GM18505 (cell line): ENCODE measurements around the gene EGFLAM.
"Not testable (repeated sequence)": the region's sequence is repeated elsewhere in the genome, so short reads cannot be mapped to it uniquely, and the experiment has no call there.

Experiments
- ATAC-seq: cut with Tn5 transposase; IDR thresholded peaks from one replicate; pipeline ENCODE4 v1.9.1; 2021; ENCODE audit not compliant: unreplicated experiment
- POLR2A ChIP-seq: IDR thresholded peaks from 4 replicates; pipeline ENCODE4 v1.6.1; 2011; ENCODE audit warnings: borderline replicate concordance; ENCODE audit not compliant: insufficient read depth, insufficient read length; ENCODE audit errors: extremely low read depth

EGFLAM gene

DNA sequence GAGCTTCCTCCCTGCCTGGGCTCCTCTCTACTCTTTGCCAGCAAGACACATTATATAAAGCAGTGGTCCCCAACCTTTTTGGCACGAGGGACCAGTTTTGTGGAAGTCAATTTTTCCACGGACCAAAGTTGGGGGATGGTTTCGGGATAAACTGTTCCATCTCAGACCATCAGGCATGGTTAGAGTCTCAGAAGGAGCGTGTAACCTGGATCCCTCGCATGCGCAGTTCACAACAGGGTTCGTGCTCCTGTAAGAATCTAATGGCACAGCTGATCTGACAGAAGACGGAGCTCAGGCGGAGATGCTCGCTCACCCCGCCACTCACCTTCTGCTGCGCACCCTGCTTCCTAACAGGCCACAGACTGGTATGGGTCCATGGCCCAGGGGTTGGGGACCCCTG is 155.3 kb downstream of the EGFLAM start:
- no peak for TF ChIP-seq POLR2A
- no peak for ATAC-seq

DNA sequence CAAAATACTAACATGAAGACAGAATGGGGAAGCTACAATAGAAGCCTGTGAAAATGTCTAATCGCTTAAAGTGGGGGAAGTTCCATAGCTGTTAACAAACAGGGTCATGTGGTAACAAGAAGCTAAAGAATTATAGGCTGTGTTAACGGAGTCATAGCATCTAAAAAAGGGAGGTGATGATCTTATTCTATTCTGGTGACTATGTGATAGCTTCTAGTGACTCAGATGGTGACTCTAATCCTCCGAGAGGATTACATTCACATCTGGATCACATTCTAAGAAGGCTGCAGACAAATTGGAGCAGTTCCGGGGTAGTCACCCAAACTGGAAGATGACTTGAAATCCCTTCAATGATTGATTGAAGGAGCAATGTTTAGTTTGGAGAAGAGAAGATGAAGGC is 156.0 kb downstream of the EGFLAM start:
- TF ChIP-seq POLR2A, result no peak
- ATAC-seq, result no peak

DNA sequence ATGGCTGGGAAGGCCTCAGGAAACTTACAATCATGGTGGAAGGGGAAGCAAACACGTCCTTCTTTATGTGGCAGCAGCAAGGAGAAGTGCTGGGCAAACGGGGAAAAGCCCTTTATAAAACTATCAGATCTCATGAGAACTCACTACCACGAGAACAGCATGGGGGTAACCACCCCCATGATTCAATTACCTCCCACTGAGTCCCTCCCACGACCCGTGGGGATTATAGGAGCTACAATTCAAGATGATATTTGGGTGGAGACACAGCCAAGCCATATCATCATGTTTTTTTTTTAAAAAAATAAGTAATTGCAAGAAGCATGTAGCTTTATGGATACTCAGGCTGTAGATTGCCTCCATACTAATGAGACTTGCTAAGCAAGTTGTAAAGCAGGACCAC is 157.4 kb downstream of the EGFLAM start:
- ATAC-seq, result not testable (repeated sequence)

DNA sequence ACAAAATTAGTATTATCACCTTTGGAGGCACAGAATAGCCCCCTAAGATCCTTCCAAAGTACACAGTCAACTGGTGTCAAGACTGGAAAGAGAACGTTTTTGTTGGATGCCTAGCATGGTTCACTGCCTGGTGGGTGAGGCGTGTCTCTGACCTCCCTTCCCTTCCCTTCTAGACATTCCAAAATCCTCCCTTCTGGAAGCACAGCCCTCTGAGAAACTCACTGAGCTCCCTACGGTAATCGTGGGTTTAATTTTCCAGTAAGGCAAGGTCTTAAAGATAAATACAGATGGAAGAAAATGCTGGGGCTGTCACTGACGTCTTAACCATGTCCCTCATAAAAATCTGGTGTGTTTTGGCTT is 159.3 kb downstream of the EGFLAM start:
- no peak for ATAC-seq
- no peak for TF ChIP-seq POLR2A

DNA sequence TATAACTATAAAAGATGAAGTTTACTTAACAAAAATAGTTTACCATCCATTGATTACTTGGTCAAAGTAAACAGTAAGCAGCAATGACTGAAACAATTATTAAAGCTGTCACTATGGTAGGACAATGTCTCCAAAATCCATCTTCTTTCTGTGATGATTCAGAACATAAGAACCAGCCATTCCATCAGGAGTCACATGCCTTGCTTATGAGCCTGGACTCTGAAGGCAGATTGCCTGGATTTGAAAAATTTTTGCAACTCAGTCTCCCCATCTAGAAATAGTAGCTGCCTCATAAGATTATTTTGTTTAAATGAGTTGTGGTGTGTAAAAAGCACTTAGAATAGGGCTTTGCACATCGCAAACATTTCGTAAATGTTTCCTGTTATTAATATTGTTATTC is 161.9 kb downstream of the EGFLAM start:
- ATAC-seq, result no peak

DNA sequence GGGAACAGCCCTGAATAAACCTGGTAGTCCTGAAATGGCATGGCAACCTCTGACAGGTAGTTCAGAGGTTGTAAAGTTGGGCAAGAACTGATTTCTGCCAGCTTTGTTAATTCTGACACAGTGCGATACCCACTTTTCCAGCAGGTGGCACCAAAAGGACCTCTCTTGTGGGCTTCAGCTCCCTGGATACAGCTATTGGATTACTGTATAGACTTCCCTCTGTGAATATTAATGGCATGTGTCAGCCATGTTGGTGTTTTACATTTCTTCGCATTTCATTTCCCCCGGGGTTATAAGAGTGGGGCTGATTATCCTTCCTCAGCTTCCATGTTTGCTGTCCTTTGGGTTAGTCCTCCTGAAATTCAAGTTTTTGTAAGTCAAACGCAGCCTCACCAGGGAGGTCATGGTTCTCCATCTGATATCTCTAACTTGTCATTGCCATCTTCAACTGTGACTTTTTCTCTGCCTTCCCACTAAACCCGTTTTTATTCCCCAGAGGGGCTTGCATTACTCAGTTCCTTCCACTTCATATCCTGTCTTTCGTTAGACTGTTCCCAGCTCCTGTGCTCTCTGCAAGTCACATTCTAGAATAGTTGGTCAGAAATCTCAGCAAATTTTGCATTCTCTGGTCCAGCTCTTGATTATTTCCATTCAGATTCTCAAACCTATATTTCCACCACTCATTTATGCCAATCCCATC is 162.5 kb downstream of the EGFLAM start:
- no peak for TF ChIP-seq POLR2A
- no peak for ATAC-seq

More for the DNA sequence above, 161.9 kb downstream of the EGFLAM start:
- no peak for TF ChIP-seq POLR2A

DNA sequence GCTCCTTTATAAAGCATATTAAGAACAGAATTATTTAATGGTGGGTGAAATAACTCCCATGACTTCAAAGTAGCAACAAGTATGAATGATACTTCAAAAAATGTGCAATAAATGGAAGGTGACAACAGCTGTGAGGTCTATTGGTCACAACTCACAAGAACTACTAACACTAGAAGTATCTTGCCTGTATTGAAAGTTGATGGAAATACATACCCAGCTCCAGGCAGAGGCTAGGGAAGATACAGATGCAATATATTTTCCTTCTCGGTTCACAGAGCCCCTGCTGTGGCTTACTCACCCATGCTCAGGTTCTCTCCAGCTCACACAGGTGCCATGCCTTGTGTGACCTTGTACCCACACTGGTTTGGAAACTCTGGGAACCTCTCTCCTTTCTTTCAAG is 164.3 kb downstream of the EGFLAM start:
- no peak for ATAC-seq
- TF ChIP-seq POLR2A, result no peak

DNA sequence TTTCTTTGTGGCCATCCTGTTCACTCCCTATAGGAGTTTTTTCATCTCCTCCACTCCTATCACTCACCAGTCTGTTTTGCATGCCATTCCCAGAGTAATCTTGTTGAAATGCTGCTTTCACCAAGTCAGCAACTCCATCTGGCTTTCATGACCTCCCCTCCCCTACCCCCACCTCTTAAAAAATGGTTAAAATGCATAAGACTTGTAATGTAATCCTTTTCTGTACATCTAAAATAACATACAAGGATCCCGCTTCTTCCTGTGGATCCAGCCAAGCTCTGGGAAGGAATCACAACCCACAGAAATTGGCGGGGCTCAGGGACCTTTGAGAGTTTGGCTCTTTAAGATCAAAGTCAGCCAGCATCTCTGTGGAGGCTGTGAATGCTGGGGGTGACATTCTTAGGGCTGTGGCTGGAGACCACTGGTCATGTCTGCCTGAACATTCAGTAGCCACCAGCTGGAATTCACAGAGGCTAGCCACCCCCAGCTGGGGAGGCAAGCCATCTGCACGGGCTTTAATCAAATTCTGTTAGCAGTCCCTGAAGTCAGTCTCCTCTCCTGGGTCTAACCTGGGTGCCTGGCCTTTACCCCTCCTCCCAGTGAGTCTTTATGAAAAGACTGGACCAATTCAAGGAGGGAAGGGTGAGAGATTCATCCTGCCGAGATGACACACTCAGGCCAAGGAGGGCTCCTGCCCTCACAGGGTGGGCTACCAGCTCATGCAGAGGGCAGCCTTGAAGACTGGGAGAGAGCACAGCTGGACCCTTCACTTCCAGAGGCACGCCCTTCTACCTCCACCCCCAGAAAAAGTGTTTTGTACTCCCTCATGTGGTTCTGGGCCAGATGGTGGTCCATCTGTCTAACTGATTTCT is 165.2 kb downstream of the EGFLAM start:
- no peak for TF ChIP-seq POLR2A
- ATAC-seq, result no peak

DNA sequence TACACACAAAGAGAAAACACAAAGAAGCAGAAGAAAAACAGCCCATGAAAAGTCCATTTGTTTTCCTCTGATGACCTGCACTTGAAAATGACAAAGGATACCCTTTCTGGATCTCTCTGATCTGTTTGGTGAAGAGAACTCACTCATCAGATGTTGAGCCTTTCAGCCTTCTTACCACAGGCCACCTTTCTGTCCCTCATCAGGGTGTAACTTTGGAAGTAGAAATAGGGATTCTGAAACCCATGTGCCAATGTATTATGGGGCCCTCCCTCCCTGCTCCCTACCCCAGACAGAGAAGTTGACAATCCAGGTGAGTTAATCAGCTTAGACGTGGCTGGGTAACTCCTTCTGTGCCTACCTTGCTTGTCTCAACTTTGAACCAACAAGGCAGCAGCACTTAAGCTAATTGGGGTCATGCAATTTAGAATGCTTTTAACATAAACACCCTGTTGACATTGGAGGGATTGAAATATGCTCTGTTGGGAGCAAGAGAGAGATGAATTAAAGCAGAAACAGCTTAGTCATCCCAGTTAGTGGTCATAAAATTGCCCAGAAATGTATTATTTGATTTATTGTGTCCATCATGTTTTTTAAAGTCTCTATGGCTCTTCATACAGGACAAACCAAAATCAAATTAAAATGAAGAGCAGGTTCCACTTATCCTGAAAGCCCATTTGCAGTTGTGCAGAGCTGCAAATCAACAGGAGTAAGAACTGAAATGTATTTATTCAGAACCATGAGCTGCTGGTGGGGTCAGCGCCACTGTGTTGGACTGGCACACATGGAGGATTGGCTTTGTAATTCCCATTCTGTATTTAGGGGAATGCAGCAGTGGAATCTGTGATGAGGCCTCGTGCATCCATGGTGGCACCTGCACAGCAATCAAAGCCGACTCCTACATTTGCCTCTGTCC is 166.0 kb downstream of the EGFLAM start:
- no peak for ATAC-seq
- no peak for TF ChIP-seq POLR2A

DNA sequence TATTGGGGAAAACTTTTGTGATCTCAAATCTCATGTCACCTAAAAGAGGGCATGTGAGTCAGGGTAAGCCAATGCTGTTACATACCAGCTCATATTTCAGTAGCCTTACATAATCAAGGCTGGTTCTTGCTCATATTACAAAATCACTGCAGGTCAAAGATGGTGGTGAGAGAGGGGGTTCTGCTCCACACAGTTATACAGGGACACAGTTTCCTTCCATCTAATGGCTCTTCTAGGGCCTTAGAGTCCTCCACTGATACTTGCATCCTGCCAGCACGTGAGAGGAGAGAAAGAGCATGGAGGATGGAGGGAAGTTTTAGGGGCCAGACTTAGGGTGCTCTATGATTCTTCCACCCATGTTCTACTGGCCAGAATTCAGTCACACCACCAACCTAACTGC is 168.1 kb downstream of the EGFLAM start:
- no peak for TF ChIP-seq POLR2A
- no peak for ATAC-seq

DNA sequence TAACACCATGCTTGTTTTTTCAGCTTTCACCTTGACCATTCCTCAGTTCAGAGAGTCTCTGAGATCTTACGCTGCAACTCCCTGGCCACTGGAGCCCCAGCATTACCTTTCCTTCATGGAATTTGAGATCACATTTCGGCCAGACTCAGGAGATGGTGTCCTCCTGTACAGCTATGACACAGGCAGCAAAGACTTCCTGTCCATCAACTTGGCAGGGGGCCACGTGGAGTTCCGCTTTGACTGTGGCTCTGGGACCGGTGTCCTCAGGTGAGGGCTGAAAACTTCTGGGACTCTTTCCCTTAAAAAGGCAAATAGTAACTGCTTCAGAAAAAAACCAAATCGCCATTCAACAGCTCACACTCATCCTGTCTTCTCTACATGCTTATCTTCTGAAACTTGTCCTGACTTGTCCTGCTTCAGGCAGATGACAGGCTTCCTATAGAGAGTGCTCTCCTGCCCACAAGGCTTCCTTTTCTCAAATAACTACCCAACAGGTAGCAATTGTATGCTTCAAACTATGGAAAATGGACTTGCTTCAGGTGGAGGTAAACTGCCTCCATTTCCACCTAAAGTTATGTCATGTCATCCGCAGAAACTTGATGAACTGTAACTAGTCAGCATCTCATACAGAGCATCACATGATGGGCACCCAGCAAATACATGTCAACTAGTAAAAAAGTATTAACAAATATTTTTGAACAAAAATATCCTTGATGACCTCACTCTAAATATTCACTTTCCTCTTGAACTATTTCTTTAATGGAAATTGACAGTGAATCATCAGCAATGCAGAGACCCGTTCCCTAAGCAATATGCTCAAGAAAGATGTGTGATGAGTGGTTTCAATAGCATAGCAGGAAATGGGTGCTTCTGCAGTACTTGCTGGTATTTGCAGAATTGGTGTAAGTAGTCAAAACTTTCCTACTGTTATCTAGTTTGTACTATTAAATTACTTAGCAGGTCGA is 168.9 kb downstream of the EGFLAM start:
- no peak for ATAC-seq
- TF ChIP-seq POLR2A, result no peak

DNA sequence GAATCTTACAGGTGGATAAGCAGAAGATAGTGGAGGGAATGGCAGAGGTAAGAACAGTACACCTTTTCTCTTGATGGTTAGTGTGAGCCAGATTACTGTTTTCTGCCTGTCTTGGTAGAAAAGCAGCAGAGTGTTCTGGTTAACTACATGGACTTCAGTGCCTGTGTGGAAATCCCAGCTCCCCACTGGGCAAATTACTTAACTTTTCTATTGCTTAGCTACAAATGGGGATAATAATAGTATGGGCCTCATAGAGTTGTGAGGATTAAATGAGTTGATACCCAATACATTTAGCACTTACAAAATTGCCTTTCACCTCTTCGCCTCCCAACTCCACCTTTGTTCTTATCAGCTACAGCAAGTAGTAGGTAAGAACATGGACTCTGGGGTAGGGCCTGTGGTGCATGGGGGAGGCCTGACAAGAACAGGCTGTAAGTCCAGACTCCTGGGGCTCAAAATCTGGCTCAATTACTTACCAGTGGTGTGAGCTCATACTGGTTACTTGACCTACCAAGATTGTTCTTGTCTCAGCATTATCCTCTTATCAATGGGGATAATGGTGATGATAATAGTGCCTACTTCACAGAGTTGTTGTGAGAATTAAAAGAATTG is 173.0 kb downstream of the EGFLAM start:
- ATAC-seq, result no peak
- TF ChIP-seq POLR2A, result no peak
